GM18520 (cell line): Measurements from ENCODE around the gene MAP2.
"Not testable (repeated sequence)": the region's sequence is repeated elsewhere in the genome, so short reads cannot be mapped to it uniquely, and the experiment has no call there.

Source experiments
- ATAC-seq: cut with Tn5 transposase; IDR thresholded peaks from one replicate; pipeline ENCODE4 v1.9.1; 2021; ENCODE audit not compliant: unreplicated experiment

MAP2 gene

GRCh38 chr2:209472112-209472832 is 48.4 kb downstream of the MAP2 start:
- ATAC-seq, result no peak

- no peak for ATAC-seq
Measured at GRCh38 chr2:209472871-209473270, 49.0 kb downstream of the MAP2 start.

GRCh38 chr2:209473930-209474419 is 50.1 kb downstream of the MAP2 start:
- no peak for ATAC-seq

- no peak for ATAC-seq
Measured at GRCh38 chr2:209474960-209475359, 51.1 kb downstream of the MAP2 start.

- ATAC-seq, result no peak
Measured at GRCh38 chr2:209476367-209477208, 52.7 kb downstream of the MAP2 start.

GRCh38 chr2:209492296-209492695 is 68.4 kb downstream of the MAP2 start:
- ATAC-seq, result not testable (repeated sequence)

GRCh38 chr2:209495068-209495620 is 71.3 kb downstream of the MAP2 start:
- not testable (repeated sequence) for ATAC-seq

GRCh38 chr2:209495855-209496585 is 72.2 kb downstream of the MAP2 start:
- no peak for ATAC-seq

- no peak for ATAC-seq
Measured at GRCh38 chr2:209496586-209496982, 72.7 kb downstream of the MAP2 start.

GRCh38 chr2:209498614-209499013 is 74.8 kb downstream of the MAP2 start:
- no peak for ATAC-seq

GRCh38 chr2:209499069-209499468 is 75.2 kb downstream of the MAP2 start:
- ATAC-seq, result no peak

GRCh38 chr2:209501579-209501978 is 77.7 kb downstream of the MAP2 start:
- ATAC-seq, result no peak

- no peak for ATAC-seq
Measured at GRCh38 chr2:209505410-209505809, 81.6 kb downstream of the MAP2 start.

GRCh38 chr2:209508255-209508654 is 84.4 kb downstream of the MAP2 start:
- ATAC-seq, result no peak

GRCh38 chr2:209511637-209512036 is 87.8 kb downstream of the MAP2 start:
- ATAC-seq, result no peak

- no peak for ATAC-seq
Measured at GRCh38 chr2:209512971-209513370, 89.1 kb downstream of the MAP2 start.

- ATAC-seq, result no peak
Measured at GRCh38 chr2:209517436-209517835, 93.6 kb downstream of the MAP2 start.

- no peak for ATAC-seq
Measured at GRCh38 chr2:209519271-209519670, 95.4 kb downstream of the MAP2 start.

- no peak for ATAC-seq
Measured at GRCh38 chr2:209519906-209520305, 96.1 kb downstream of the MAP2 start.

GRCh38 chr2:209523041-209523740 is 99.3 kb downstream of the MAP2 start:
- no peak for ATAC-seq
